Placental pericyte (primary cell): ENCODE measurements around the gene ARMCX5. TPM values are rescaled to one million over a fixed set of nuclear protein-coding genes. Genes with fewer than 3 reads are reported as not detected.

Source experiments
- total RNA-seq: library from RNA; depleted of rRNA; stranded (reverse); fragments of >200 nt; gene quantifications from 2 replicates; pipeline ENCODE4 v1.2.3, GENCODE V29; 2012

The ARMCX5 gene
- total RNA-seq: 12.6 and 14.9 TPM in 2 replicates

GRCh38 chrX:102599084-102599950 is at the start of gene ARMCX5:
ARMCX5 (plus strand) TSS chrX:102599515; CDS start chrX:102602142, 2,627 bp downstream.

GRCh38 chrX:102651242-102652011 is 52.1 kb downstream of the ARMCX5 start, which contains the start of gene GPRASP1:
GPRASP1 (plus strand) TSS chrX:102651483; CDS start chrX:102653914, 2,431 bp downstream.

Other genes with a start within 250 kb of the ARMCX5 start
- gene NXF2B, start 159.5 kb upstream of the ARMCX5 start, total RNA-seq: not detected in 2 replicates
- gene TCP11X2, start 127.7 kb upstream of the ARMCX5 start, total RNA-seq: not detected in 2 replicates
- 1.0 TPM in 1 of 2 replicates, not detected in the other for gene TMSB15A, start 82.8 kb upstream of the ARMCX5 start, total RNA-seq
- gene GPRASP1, start 52.0 kb downstream of the ARMCX5 start, total RNA-seq: 1.3 and 1.4 TPM in 2 replicates
- 5.9 and 10.7 TPM in 2 replicates for gene GPRASP2, start 112.9 kb downstream of the ARMCX5 start, total RNA-seq
- gene GPRASP3, start 121.2 kb downstream of the ARMCX5 start, total RNA-seq: 3.0 and 3.3 TPM in 2 replicates